B cell (primary cell): ENCODE results near the gene FBLN5. TPM values are rescaled to one million over a fixed set of nuclear protein-coding genes. Genes with fewer than 3 reads are reported as not detected.

ENCODE experiments used
- ATAC-seq: fragments of 200-7000 bp; cut with Tn5 transposase; one replicate; pipeline ENCODE4 v1.10.0; 2021; ENCODE audit warnings: low read depth, mild to moderate bottlenecking, moderate number of reproducible peaks, moderate library complexity
- CTCF ChIA-PET: fragments of 350-600 bp; sonication (Branson Sonifier 250); formaldehyde crosslinking; loops from one replicate; lab custom pipeline; 2021; ENCODE audit warnings: antibody characterized with exemption, inconsistent platforms; lab: Charles Lee
- POLR2A ChIA-PET: fragments of 350-600 bp; sonication (Branson Sonifier 250); formaldehyde crosslinking; loops from one replicate; lab custom pipeline; 2021; ENCODE audit warnings: antibody characterized with exemption; lab: Charles Lee
- DNase-seq: peaks from one replicate; pipeline ENCODE4 v3.0.0; 2013
- H2AFZ ChIP-seq: 2 replicates; pipeline ENCODE4 v1.6.1; 2012; ENCODE audit warnings: mild to moderate bottlenecking, low read depth, low read length; ENCODE audit not compliant: insufficient read depth, poor library complexity, severe bottlenecking
- H3K27ac ChIP-seq, 2 donors: 1 replicate in 1 of 2; 2 replicates in 1 of 2; pipeline ENCODE4 v1.5.1; 2012 to 2013; ENCODE audit warnings: low read length in 2 of 2, mild to moderate bottlenecking in 2 of 2, moderate library complexity in 1 of 2
- H3K27me3 ChIP-seq, 4 experiments: fragments of 200-600 bp in 1 of 4; sonication (generic) in 1 of 4; replicated peaks in 1 of 4; 1 replicate in 2 of 4; 2 replicates in 2 of 4; pipeline versions ENCODE4 v1.6.1 to v1.7.0; 2013 to 2016; ENCODE audit warnings: low read length in 3 of 4, mild to moderate bottlenecking in 2 of 4, mixed read lengths in 1 of 4, moderate library complexity in 1 of 4; ENCODE audit not compliant: insufficient read depth in 4 of 4, control insufficient read depth in 3 of 4; ENCODE audit errors: control extremely low read depth in 1 of 4
- H3K36me3 ChIP-seq, 2 experiments: replicated peaks in 1 of 2; 1 replicate in 1 of 2; 2 replicates in 1 of 2; pipeline versions ENCODE4 v1.6.1 to v1.7.1; 2013; ENCODE audit warnings: low read length in 1 of 2; ENCODE audit not compliant: insufficient read depth in 2 of 2, control insufficient read depth in 1 of 2; ENCODE audit errors: control extremely low read depth in 1 of 2, extremely low read depth in 1 of 2
- H3K4me1 ChIP-seq, 2 donors: fragments of 200-600 bp in 1 of 2; sonication (generic) in 1 of 2; 1 replicate in 1 of 2; 2 replicates in 1 of 2; pipeline versions ENCODE4 v1.5.1 to v1.6.1; 2013 to 2017; ENCODE audit warnings: low read length in 2 of 2; ENCODE audit not compliant: control insufficient read depth in 2 of 2, insufficient read depth in 2 of 2
- H3K4me2 ChIP-seq: replicated peaks from 2 replicates; pipeline ENCODE3; 2012; ENCODE audit warnings: mild to moderate bottlenecking, low read depth, low read length; ENCODE audit not compliant: poor library complexity, severe bottlenecking
- H3K4me3 ChIP-seq, 5 experiments: fragments of 200-600 bp in 1 of 5; sonication (generic) in 1 of 5; 1 replicate in 3 of 5; 2 replicates in 2 of 5; pipeline versions ENCODE4 v1.5.1 to v1.7.0; 2011 to 2016; ENCODE audit warnings: low read length in 4 of 5, mild to moderate bottlenecking in 4 of 5, low read depth in 2 of 5, control low read depth in 1 of 5, moderate library complexity in 1 of 5; ENCODE audit not compliant: insufficient read depth in 1 of 5; ENCODE audit errors: control extremely low read depth in 1 of 5, extremely low read depth in 1 of 5
- H3K79me2 ChIP-seq: fragments of 200-600 bp; sonication (generic); one replicate; pipeline ENCODE4 v1.6.0; 2016; ENCODE audit warnings: low read length; ENCODE audit not compliant: control insufficient read depth, insufficient read depth
- H3K9ac ChIP-seq: fragments of 200-600 bp; sonication (generic); 2 replicates; pipeline ENCODE4 v1.6.1; 2017; ENCODE audit warnings: mild to moderate bottlenecking, low read length, moderate library complexity
- H3K9me3 ChIP-seq, 3 donors: one replicate each; pipeline versions ENCODE4 v1.6.1 to v1.7.1; 2013; ENCODE audit warnings: low read length in 2 of 3; ENCODE audit not compliant: control insufficient read depth in 2 of 3, insufficient read depth in 1 of 3; ENCODE audit errors: control extremely low read depth in 1 of 3
- H4K20me1 ChIP-seq: 2 replicates; pipeline ENCODE4 v1.6.0; 2012; ENCODE audit warnings: mild to moderate bottlenecking, low read length; ENCODE audit not compliant: insufficient read depth, control insufficient read depth, poor library complexity, severe bottlenecking
- H3K27ac Mint-ChIP-seq: one replicate; pipeline ENCODE4 v1.8.0; 2021; ENCODE audit warnings: mixed read lengths
- H3K27me3 Mint-ChIP-seq: one replicate; pipeline ENCODE4 v1.8.0; 2021; ENCODE audit warnings: mixed read lengths
- H3K4me1 Mint-ChIP-seq: one replicate; pipeline ENCODE4 v1.8.0; 2021; ENCODE audit warnings: mixed read lengths
- H3K4me3 Mint-ChIP-seq: one replicate; pipeline ENCODE4 v1.8.0; 2021; ENCODE audit warnings: mixed read lengths
- H3K9me3 Mint-ChIP-seq: one replicate; pipeline ENCODE4 v1.8.0; 2022; ENCODE audit warnings: mixed read lengths; ENCODE audit not compliant: insufficient read depth
- CTCF ChIP-seq: fragments of 200-600 bp; IDR thresholded peaks from one replicate; pipeline ENCODE4 v1.8.0; 2022; ENCODE audit warnings: antibody characterized with exemption, mild to moderate bottlenecking
- EZH2 ChIP-seq: IDR thresholded peaks from 2 replicates; pipeline ENCODE4 v1.6.1; 2012; ENCODE audit warnings: borderline replicate concordance, low read depth, mild to moderate bottlenecking, moderate library complexity, low read length; ENCODE audit not compliant: insufficient read depth, poor library complexity, severe bottlenecking
- WGBS: methylation state at CpG from one replicate; pipeline ENCODE4 v1.1.5; 2013; ENCODE audit warnings: missing lambda C conversion rate; ENCODE audit not compliant: insufficient coverage; 5-methylcytosine and 5-hydroxymethylcytosine counted together
- intact Hi-C: fragments of 100-400 bp; cut with micrococcal nuclease; formaldehyde crosslinking; loops from one replicate; pipeline ENCODE4 v1.10.0; 2022
- polyA plus RNA-seq: library from polyadenylated mRNA; depleted of rRNA; stranded (reverse); fragments of >200 nt; gene quantifications from 2 replicates; pipeline ENCODE4 v1.2.3, GENCODE V29; 2012
- total RNA-seq, 2 donors: library from RNA; stranded (reverse); fragments of 120-200 nt in 1 of 2; gene quantifications; 1 replicate in 1 of 2; 2 replicates in 1 of 2; pipeline versions ENCODE4 v1.2.3 to v1.2.4, GENCODE V29; 2013 to 2022

The FBLN5 gene
- total and polyA plus RNA-seq, 2 donors (not counting 1 experiment from before 2014, with no cell fraction given): 0.31 to 0.37 TPM

- H3K36me3 ChIP-seq: no peaks in the 10 kb centered on the region
- H3K4me3 ChIP-seq: peak overlapping the region in 1 of 5 experiments; percentile 48
- peaks cover 0 to 9% (median 0%) of the 10 kb centered on the region in 3 donors for H3K9me3 ChIP-seq
- peak overlapping the region; percentile 75 for H3K4me2 ChIP-seq
- TF ChIP-seq EZH2 (no peak), CTCF (no peak)
- Mint-ChIP-seq H3K27me3 (peaks cover 19% of the 10 kb centered on the region), H3K9me3 (no peaks in the 10 kb centered on the region), H3K4me1 (peaks cover 16% of the 10 kb centered on the region), H3K4me3 (peak overlapping the region; percentile 66), H3K27ac (peak overlapping the region; percentile 82)
- DNase-seq (no peak), ATAC-seq (no peak)
- peak overlapping the region; percentile 50 for H3K9ac ChIP-seq
- H3K79me2 ChIP-seq: no peaks in the 10 kb centered on the region
- ChIA-PET CTCF (interaction anchor here (0.8 to 3.0 kb wide), 6 partner anchors 85 to 588 kb away, joined by 3 to 12 read pairs (median 4); no protein-coding TSS in a partner anchor), POLR2A (no interaction called here)
- H3K27ac ChIP-seq: peak overlapping the region in 1 of 2 donors; percentile 76
- 100% methylated on average over 1 of the region's 5 CpGs for WGBS
- peak overlapping the region; percentile 76 for H2AFZ ChIP-seq
- H3K27me3 ChIP-seq: peaks cover 0 to 3% (median 0%) of the 10 kb centered on the region in 4 experiments
- peaks cover 12 to 14% of the 10 kb centered on the region in 2 donors for H3K4me1 ChIP-seq
- intact Hi-C loops: loop anchor here (5.0 kb wide), 1 partner anchor 40 kb away; no protein-coding TSS in a partner anchor
- no peaks in the 10 kb centered on the region for H4K20me1 ChIP-seq
Observed at GRCh38 chr14:91912035-91912434, 35.5 kb downstream of the FBLN5 start.

DNA sequence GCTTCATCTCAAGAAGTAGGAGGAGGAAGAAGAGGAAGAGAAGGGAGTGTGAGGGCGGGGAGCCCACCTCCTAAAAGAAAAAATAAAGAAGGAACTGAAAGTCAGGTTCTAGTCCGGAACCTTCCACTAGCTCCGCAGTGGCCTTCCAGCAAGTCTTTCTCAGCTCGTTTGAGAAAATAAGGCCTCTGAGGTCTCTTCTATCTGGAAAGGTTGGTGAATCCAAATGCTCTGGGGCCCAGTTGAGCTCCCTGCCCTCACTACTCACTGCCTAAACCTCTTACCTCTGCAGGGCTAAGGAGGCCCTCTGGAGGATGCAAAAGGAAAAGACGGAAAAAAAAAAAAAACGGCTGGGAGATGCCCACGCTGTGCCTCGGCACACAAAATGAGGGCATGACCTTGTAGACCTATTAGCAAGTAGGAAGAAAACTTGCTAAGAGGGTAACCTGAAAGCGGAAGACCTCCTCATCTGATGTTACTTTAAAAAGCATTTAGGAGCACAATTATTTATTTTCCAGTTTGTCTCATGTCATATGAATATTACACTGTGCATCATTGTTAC is 35.9 kb downstream of the FBLN5 start:
- peak; percentile 47 for DNase-seq
- H3K27ac ChIP-seq: peak overlapping the region in 1 of 2 donors; percentile 76
- H2AFZ ChIP-seq: peak overlapping the region; percentile 76
- H3K27me3 Mint-ChIP-seq: peaks cover 20% of the 10 kb centered on the region
- 10% methylated on average over 4 of the region's 9 CpGs for WGBS
- no peaks in the 10 kb centered on the region for H3K79me2 ChIP-seq
- peak overlapping the region; percentile 75 for H3K4me2 ChIP-seq
- intact Hi-C loops: loop anchor here (2.0 to 5.0 kb wide), 2 partner anchors 39 to 75 kb away; no protein-coding TSS in a partner anchor
- H3K4me1 ChIP-seq: peaks cover 12 to 14% of the 10 kb centered on the region in 2 donors
- H3K4me3 Mint-ChIP-seq: peak overlapping the region; percentile 66
- no peaks in the 10 kb centered on the region for H3K36me3 ChIP-seq
- peaks cover 0 to 6% (median 0%) of the 10 kb centered on the region in 4 experiments for H3K27me3 ChIP-seq
- peaks cover 0 to 11% (median 0%) of the 10 kb centered on the region in 3 donors for H3K9me3 ChIP-seq
- H3K4me3 ChIP-seq: peak overlapping the region in 3 of 5 experiments; percentile 20 to 48 (median 25)
- peaks cover 16% of the 10 kb centered on the region for H3K4me1 Mint-ChIP-seq
- H3K9me3 Mint-ChIP-seq: no peaks in the 10 kb centered on the region
- no peak for TF ChIP-seq EZH2
- TF ChIP-seq CTCF: no peak
- H4K20me1 ChIP-seq: no peaks in the 10 kb centered on the region
- peak overlapping the region; percentile 50 for H3K9ac ChIP-seq
- ChIA-PET POLR2A (interaction anchor here (0.7 kb wide), 1 partner anchor 37 kb away, joined by 5 read pairs; no protein-coding TSS in a partner anchor), CTCF (interaction anchor here (0.5 to 3.0 kb wide), 13 partner anchors 13 to 911 kb away, joined by 3 to 12 read pairs (median 3); no protein-coding TSS in a partner anchor)
- ATAC-seq: peak; percentile 84
- H3K27ac Mint-ChIP-seq: peak overlapping the region; percentile 82
